Lower leg skin (tissue), 4 donors: ENCODE measurements around the gene DPRX. TPM values are rescaled to one million over a fixed set of nuclear protein-coding genes. Genes with fewer than 3 reads are reported as not detected.

Experiments used
- DNase-seq, 2 donors: peaks; one replicate each; pipeline ENCODE4 v3.0.0-alpha.2; 2019; ENCODE audit warnings: low spot score in 2 of 2
- H3K4me3 ChIP-seq: fragments of 200-600 bp; sonication (generic); 2 replicates; pipeline ENCODE4 v1.5.1; 2017; ENCODE audit warnings: mild to moderate bottlenecking, low read depth; ENCODE audit not compliant: poor library complexity, severe bottlenecking
- CTCF ChIP-seq, 3 donors: fragments of 450-650 bp; IDR thresholded peaks; one replicate each; pipeline ENCODE4 v1.5.1; 2016; ENCODE audit warnings: antibody characterized with exemption in 3 of 3, mild to moderate bottlenecking in 3 of 3, moderate library complexity in 2 of 3
- POLR2A ChIP-seq, 2 donors: fragments of 450-650 bp; IDR thresholded peaks; one replicate each; pipeline ENCODE4 v1.6.1; 2016 to 2017; ENCODE audit warnings: antibody characterized with exemption in 2 of 2, mild to moderate bottlenecking in 1 of 2, moderate library complexity in 1 of 2
- WGBS, 2 donors: methylation state at CpG; one replicate each; pipeline ENCODE4 v1.1.5; 2018; 5-methylcytosine and 5-hydroxymethylcytosine counted together
- intact Hi-C: fragments of 100-400 bp; cut with DNase I; formaldehyde crosslinking; loops from one replicate; pipeline ENCODE4 v1.15.0; 2023; ENCODE audit warnings: low total_unique reads
- total RNA-seq, 4 donors: library from RNA; depleted of rRNA; stranded (reverse); fragments of >200 nt; gene quantifications; one replicate each; pipeline ENCODE4 v1.1.0, GENCODE V29; 2016

The DPRX gene
- total RNA-seq, 4 donors from 2014 or later, result not detected

GRCh38 chr19:53612762-53613526, 18.9 kb upstream of the DPRX start:
- WGBS, 2 donors, result 55 to 64% methylated on average over 14 of the region's 14 CpGs
- TF ChIP-seq CTCF (IDR thresholded peaks at IDR 0.05) (no peak), POLR2A (IDR thresholded peaks at IDR 0.05) (no peak)
- DNase-seq, result no peak
- H3K4me3 ChIP-seq, result no peak overlapping the region
- intact Hi-C loops, result no loop called here

GRCh38 chr19:53621885-53622740, 9.7 kb upstream of the DPRX start:
- no peak for TF ChIP-seq CTCF (IDR thresholded peaks at IDR 0.05)
- TF ChIP-seq POLR2A (IDR thresholded peaks at IDR 0.05), result no peak
- H3K4me3 ChIP-seq, result no peak overlapping the region
- intact Hi-C loops, result no loop called here
- WGBS, 2 donors, result 36 to 39% methylated on average over 8 of the region's 8 CpGs
- no peak for DNase-seq

GRCh38 chr19:53624771-53625545, 6.8 kb upstream of the DPRX start:
- no peak for TF ChIP-seq CTCF (IDR thresholded peaks at IDR 0.05)
- TF ChIP-seq POLR2A (IDR thresholded peaks at IDR 0.05), result no peak
- no peak overlapping the region for H3K4me3 ChIP-seq
- intact Hi-C loops, result no loop called here
- WGBS, 2 donors, result 65 to 68% methylated on average over 16 of the region's 16 CpGs
- no peak for DNase-seq

- intact Hi-C loops, result no loop called here
- no peak for DNase-seq
- TF ChIP-seq CTCF (IDR thresholded peaks at IDR 0.05), result no peak
- TF ChIP-seq POLR2A (IDR thresholded peaks at IDR 0.05), result no peak
- 90 to 91% methylated on average over 9 of the region's 9 CpGs for WGBS, 2 donors
- no peak overlapping the region for H3K4me3 ChIP-seq
Observed at GRCh38 chr19:53626486-53626885, 5.3 kb upstream of the DPRX start.

- TF ChIP-seq CTCF (IDR thresholded peaks at IDR 0.05), result no peak
- TF ChIP-seq POLR2A (IDR thresholded peaks at IDR 0.05), result no peak
- H3K4me3 ChIP-seq, result no peak overlapping the region
- no peak for DNase-seq
- 83 to 89% methylated on average over 6 of the region's 6 CpGs for WGBS, 2 donors
- intact Hi-C loops, result no loop called here
Observed at GRCh38 chr19:53626976-53627375, 4.8 kb upstream of the DPRX start.
